HG03103 (cell line): Measurements from ENCODE around the gene CDC20.
"Not testable (repeated sequence)": the region's sequence is repeated elsewhere in the genome, so short reads cannot be mapped to it uniquely, and the experiment has no call there.

Experiments used
- ATAC-seq: cut with Tn5 transposase; IDR thresholded peaks from one replicate; pipeline ENCODE4 v1.9.1; 2021; ENCODE audit warnings: low read depth; ENCODE audit not compliant: unreplicated experiment

The CDC20 gene

DNA sequence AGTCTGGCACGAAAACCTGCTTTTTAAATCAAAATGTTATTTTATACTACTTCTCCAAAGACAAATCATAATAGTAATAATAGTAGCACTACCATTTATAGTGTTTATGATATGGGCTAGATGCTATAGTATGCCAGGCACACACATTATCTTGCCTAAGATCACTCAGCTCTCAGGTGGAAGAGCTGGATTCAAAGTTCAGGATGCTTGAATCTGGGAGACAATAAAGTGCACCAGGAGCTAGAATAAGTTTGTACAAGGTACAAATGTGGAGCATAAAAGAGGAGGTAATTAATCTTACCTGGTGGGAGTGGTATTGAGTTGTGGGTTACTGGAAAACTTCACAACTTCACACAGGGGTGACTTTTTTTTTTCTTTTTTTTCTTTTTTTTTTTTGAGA, 19.1 kb downstream of the CDC20 start:
- no peak for ATAC-seq

DNA sequence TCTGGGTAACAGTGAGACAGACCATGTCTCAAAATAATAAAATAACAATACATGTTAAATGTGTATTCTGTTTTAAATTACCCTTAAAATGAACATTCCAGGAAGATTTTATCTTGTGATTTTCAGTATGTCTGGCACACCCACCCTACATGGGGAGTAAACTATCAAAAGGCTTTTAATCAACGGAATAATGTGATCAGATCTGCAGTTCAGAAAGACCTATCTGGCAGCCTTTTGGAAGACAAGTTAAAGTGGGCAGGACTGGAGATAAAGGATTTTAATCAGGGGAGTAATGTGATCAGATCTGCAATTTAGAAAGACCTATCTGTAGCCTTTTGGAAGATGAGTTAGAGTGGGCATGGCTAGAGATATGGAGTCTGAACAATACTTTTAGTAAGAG, 20.7 kb downstream of the CDC20 start:
- ATAC-seq, result no peak

DNA sequence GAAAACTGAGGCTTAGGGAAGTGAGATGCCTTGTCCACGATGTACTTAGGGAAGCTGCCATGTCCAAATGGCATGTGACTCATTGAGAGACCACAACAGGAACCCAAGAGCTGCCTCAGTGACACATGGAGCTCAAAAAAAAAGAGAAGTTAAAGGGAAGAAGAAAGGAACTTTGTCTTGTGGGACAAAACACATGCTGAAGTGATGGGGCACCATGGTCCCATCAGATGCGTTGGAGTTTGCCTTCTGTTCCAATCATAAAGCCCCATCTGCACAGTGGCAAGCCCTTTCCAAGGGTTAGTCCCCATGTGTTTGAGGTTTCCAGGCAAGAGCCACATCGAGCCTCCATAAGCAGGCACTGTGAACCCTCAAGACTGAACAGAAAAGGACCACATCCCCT, 22.8 kb downstream of the CDC20 start:
- ATAC-seq, result no peak

DNA sequence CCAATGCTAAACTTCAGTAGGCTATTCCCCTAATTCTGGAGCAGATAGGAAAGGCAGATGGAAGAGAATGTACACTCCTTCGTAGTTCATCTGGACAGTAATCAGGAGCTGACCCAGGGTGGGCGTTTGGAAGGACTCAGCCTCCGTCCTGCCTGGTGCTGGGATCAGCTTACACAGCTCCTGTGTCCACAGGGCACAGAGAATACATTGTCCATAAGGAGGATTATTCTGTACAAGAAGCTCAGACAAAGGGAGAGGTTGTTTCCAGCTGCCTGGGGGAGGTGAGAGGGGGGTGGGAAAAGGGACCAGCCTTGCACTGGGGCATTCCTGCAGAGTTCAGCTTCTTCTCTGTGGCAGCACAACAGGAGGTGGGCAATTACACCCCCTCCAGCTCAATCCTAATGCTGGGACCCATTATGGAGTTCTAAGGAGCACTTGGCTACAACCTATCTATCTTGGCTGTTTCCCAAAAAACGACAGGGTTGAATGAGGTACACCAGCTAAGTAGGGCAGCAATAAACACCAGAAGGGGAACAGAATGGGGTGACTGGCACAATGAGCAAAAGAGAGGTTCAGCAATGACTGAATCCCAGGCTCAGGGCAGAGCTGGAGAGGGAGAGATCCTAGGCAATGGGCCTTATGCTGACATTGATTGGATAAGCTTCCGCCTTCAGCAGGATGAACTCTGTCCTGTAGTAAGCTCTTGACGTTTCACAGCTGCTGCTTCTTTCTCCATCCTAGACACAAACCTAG, 23.4 kb downstream of the CDC20 start:
- no peak for ATAC-seq

DNA sequence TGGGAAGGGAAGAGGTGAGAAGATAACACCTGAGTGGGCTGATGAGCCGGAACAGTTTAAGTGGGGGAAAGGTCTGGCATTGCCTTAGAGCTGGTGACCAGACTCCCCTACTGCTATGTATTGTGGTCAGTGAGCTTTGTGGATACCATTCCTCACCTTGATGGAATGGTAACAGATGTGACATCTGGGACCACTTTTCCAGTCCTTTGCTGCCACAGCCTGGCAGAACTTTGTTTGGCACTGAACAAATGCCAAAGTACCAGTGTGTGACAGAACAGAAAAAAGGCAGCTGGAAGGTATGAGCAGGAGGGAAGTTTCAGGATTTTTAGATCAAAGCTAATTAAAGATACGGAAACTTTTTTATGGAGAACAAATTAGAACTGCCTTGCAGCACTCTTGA, 24.7 kb downstream of the CDC20 start:
- no peak for ATAC-seq

DNA sequence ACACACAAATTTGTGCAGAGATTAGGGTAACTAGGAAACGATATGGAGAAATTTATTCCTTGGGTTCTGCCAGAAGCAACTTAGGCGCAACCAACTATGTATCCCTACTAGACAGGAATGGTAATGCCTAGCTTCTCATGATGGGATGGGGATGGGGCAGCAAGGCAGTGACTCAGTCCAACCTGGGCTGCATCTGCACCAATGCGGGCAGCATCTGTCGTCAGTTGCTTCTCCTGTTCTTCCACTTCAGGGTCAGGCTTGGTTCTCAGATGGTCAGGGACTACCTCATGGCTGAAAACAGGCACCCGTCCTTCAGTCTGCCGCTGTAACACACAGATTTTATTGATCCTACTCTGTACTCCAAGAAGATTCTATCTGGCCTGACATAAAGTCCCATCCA, 27.9 kb downstream of the CDC20 start:
- no peak for ATAC-seq

DNA sequence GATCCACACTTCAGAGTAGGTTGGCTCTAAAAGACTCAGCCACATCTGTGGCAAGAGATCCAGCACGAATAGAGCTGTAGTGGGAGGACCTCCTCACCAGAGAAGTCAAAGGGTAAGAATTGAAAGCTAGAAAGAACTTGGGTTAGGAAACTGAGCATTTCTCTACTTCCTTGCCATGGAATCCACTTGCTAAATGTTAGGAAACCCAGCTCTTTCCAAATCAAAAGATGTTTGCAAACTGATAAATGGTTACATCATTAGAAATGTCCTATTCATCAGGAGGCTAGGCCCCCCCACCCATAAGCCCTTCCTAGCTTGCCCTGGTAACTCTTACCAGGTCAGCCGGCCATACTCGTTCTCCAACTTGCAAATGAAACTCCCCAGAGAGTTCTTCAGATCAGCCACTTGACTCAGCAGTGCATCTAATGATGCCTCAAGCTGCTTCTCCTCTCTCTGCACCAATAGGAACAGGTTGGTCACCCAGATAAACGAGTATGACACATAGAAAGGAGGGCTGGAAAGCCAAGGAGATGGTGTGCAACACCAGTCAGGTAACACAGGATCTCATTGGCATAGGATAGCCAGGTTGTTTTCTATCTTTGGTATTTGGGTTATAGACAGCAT, 29.3 kb downstream of the CDC20 start:
- no peak for ATAC-seq

DNA sequence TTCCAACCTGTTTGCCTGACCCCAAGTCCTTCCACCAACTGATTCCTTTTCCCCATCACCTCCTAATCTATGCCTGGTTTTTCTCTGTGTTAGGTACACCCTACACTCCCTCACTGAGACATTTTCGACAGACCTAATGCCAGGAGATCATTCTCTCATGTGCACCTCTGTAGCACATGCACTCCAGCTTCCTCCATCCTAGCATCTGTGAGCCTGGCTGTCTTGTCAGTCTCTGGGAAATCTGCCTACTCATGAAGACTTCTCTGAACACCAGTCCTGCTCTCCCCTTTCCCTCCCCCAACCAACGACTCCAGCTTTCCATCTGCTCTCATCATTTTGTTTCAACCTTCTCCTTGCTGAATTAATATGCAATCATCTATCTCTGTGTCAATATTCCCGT, 29.8 kb downstream of the CDC20 start:
- no peak for ATAC-seq

DNA sequence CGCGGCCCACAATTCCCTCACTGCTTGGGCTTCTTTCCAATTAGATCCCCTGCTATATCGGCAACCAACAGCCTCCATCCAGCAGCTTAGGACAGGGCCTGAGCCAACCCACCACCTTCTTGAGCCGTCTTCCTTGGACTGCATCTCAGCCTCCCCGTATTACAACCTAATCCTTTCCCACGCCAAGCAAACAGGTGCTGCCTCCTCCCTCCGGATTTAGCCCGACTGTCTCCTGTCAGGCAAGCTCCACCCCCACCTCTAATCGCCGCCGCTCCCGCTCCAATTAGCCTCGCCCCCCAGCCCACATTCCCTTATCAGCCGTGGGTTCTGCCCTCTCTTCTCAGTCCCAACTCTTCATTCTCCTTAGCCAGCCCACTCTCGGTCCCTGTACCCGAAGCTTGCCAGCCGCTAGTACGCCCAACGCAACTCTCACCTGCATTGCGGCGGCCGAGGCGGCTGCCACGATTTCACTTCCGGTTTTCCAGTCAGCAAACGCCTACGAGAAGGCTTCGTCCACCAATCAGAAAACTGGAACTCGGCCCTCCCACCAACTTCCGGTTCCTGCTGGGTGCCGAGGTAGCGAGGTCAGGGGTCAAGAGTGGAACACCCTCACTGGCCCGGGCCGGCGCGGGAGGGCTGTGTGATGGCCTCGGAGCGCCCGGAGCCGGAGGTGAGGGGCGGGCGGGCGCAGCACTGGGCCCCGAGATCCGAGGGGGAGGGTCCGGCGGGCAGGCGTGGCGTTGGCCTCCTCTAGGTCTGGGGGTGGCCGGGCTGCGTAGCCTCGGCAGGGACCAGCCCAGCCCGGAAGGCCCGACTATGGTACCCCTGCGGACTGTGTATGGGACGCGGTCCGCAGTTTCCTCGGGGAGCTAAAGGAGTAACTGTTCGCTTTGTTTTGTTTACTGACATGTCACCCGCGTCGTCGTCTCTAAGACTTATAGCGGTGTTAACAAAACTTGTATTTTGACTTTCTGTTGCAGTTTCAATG, 30.8 kb downstream of the CDC20 start, which contains the start of the genes MED8 and SZT2:
MED8 (minus strand) TSS at position 475 of the 988 bp plus-strand sequence; CDS start at position 439, 36 bp downstream.
SZT2 (plus strand) TSS at position 574 of the 988 bp plus-strand sequence; CDS start at position 644, 70 bp downstream.
- ATAC-seq, result peak; percentile 92

DNA sequence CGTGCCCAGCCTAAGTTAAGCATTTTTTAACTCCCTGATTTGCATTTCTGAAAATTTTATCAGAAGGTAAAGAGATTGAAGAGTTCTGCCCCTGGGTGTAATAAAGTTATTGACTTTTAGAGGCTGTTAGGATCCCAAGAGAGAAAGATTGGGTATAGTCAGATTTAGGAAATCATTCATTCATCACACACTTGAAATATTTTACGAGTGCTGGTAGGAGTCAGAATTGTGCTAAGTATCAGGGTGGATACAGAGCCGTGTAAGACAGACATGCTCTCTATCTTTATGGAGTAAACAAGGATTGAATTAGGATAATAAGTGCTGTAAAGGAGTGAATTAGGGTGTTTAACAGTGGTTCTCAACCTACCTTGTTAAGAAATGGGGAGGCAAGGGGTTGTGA, 33.9 kb downstream of the CDC20 start:
- no peak for ATAC-seq

DNA sequence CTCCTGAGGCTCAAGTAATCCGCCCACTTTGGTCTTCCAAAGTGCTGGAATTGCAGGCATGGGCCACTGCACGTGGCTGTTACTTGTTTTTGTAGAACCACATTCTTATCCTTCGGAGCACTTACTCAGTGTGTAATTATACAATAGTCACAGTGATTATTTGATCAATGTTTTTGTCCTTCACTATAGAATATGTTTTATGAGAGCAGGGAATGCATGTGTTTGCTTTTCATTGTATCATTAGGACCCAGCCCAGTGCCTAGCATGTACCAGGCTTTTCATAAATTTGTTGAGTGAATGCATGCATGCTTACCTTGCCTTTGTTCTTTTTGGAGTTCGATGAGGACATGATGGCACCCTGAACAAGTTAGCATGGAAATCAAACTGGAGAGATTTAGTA, 36.7 kb downstream of the CDC20 start:
- ATAC-seq, result no peak

DNA sequence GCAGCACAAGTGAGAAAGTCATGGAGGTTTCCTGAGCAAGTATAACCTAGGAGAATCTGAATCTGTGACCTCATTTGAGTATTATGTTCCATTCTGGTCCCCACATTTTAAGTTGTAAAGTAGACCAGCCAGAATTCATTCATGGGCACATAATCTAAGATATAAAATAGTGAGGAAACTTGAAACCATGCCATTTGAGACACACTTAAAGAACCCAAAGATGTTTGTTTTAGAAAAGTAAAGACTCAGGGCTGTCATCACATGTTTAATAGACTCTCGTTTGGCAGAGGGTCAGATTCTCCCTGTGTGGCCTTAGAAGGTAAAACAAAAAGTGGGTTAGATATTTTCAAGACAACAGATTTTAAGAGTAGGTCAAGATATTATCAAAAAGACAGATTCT, 37.3 kb downstream of the CDC20 start:
- no peak for ATAC-seq

DNA sequence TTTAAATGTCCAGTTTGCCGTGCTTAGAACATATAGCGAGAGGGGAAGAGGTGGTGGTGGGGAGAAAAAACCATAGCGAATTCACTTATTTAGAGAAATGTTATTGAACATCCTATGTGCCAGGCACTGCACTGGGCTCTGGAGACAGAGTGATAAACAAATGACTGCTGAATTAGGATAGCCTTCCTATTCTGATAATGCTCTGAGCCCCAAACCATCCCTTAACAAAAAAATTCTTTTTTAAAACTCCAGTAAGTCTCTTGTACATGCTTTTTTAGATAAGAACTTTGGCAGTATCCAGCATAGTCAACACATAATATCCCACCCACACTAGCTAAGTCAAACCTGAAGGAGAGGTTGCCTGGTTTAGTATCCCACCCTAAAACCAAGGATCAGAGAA, 39.4 kb downstream of the CDC20 start:
- no peak for ATAC-seq

DNA sequence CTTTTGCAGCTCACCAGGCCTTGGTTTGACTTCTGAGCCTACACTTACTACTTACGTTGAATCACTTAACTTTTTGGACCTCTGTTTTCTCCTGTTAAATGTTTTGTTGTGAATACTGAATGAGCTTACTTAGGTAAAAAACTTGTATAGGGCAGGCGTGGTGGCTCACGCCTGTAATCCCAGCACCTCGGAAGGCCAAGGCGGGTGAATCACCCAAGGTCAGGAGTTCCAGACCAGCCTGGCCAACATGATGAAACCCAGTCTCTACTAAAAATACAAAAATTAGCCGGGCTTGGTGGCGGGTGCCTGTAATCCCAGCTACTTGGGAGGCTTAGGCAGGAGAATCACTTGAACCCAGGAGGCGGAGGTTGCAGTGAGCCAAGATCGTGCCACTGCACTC, 41.7 kb downstream of the CDC20 start:
- ATAC-seq, result not testable (repeated sequence)

DNA sequence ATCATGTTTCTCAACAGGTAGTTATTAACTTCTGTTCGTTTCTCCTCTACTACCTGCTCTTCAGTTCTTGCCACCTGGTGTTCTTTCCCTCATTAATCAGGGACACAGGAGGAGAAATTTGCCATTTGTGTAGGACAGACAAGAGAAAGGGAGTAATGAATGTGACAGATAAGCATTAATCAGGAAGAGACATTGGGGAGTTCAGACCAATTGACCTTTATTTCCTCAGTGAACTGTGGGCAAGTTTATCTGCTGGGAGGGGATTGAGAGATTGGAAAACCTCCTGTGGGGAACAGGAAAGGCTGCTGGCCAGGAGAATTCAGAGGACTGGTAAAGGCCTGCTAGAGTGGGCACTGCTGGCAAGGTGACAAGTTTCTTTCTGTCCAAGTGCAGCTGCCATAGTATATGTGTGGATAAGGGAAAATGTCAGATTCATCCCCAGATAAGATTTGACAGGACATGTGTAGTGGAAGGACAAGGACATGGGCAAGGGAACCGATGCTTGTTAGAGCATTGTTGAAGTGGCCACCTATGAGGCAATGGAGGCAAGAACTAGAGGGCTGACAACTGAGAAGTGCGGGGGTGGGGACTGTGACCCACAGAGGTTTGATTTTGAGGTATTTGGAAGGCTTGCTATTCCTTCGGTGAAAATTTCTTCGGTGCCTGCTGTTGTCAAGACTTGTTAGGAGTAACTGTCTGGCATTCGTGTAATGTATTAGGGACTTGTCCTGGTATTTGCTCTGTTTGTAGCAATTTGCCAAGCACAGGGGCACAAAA, 43.5 kb downstream of the CDC20 start:
- ATAC-seq, result no peak

DNA sequence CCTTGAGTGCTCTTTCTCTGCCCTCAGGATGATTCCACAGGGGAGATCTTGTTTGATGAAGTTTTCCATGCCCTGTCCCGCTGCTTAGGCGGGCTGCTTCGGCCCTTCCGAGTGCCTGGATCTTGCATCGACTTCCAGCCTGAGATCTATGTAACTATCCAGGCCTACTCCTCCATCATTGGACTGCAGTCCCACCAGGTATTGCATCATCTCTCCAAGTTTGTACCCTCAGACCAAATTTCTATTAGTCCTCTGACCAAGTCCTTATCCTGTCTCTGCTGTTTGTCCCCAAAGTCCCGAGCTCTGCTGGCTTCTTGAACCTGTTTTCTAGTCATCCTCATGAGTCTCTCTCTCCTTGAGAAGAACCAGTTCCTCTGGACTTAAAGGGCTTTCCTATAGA, 45.6 kb downstream of the CDC20 start:
- ATAC-seq, result no peak

DNA sequence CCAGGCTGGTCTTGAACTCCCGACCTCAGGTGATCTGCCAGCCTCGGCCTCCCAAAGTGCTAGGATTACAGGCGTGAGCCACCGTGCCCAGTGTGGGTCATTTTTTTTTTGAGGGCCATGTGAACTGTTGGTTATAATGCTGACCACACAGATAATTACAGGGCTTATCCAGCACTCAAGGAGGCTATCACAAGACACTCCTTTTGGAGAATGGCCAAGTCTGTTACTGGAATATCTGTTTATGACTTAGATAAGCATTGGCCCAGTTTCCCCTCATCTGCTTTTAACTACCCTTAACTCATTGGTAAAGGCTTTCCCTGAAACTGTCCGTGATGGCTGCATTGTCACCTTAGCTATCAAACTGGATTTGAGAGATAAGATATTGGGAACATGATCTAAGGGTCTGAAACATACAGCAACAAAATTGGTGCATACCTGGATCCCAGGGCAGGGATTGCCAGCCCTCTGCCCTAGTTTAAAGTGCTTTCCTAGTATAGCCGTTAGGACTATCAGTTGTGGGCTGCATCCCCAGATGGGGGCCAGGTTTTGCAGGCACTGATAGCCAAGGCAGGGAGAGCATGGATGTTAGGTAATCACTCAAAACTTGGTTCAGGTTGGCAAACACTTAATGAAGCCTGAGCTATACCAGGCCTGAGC, 46.6 kb downstream of the CDC20 start:
- ATAC-seq, result no peak

DNA sequence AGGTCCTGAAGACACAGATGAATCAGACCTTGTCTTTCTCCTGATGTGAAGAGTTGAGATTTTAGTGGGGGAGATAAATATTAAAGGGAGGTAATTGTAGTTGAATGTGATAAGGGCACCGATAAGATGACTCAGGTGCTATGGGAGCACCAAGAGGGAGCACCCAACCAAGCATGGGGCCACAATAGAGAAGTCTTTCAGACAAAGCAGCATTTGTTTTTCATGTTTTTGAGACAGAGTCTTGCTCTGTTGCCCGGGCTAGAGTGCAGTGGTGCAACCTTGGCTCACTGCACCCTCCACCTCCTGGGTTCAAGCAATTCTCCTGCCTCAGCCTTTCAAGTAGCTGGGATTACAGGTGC, 47.1 kb downstream of the CDC20 start:
- no peak for ATAC-seq

DNA sequence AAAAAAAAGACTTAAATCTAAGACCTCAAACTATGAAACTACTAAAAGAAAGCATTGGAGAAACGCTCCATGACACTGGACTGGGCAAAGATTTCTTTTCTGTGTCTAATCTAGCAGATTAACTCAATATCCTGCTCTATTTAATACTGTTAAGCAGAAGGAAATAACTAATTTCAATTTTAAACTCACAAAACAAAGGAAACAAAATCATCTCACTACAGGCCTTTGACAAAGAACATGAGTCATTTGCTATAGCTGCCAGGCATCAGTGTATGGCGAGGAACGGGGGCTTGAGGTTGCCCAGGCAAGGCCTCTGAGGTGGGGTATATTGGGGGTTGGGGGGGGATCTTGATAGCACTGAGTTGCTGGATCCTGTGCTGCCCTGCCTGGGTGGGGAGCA, 51.8 kb downstream of the CDC20 start:
- no peak for ATAC-seq
